NCI-H1417 (cell line): ENCODE measurements around the gene MROH7.
"Not testable (repeated sequence)": the region's sequence is repeated elsewhere in the genome, so short reads cannot be mapped to it uniquely, and the experiment has no call there.

ENCODE experiments used
- DNase-seq, 3 experiments: peaks; one replicate each; lab custom pipeline; 2025; lab: John Stamatoyannopoulos, UW

Gene MROH7

DNA sequence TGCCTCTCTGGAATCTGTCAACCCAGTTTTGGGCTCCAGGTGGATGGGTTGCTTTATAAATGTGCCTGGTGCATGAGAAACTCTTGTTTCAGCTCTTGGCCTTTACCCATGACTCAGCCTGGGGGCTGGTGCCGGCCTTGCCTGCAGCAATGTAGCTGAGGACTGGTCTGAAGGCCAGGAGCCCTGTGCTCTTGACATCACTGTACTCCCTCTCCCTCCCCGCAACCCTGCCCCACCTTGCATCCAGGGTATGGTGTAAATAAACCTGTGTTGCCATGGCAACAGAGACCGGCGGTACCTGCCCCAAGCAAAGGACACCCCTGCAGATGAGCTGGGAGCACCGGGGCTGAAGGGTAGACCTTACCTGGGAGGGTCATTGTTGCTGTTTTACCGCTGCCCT is 31.5 kb upstream of the MROH7 start:
- DNase-seq: peak in 1 of 3 experiments; percentile 8

DNA sequence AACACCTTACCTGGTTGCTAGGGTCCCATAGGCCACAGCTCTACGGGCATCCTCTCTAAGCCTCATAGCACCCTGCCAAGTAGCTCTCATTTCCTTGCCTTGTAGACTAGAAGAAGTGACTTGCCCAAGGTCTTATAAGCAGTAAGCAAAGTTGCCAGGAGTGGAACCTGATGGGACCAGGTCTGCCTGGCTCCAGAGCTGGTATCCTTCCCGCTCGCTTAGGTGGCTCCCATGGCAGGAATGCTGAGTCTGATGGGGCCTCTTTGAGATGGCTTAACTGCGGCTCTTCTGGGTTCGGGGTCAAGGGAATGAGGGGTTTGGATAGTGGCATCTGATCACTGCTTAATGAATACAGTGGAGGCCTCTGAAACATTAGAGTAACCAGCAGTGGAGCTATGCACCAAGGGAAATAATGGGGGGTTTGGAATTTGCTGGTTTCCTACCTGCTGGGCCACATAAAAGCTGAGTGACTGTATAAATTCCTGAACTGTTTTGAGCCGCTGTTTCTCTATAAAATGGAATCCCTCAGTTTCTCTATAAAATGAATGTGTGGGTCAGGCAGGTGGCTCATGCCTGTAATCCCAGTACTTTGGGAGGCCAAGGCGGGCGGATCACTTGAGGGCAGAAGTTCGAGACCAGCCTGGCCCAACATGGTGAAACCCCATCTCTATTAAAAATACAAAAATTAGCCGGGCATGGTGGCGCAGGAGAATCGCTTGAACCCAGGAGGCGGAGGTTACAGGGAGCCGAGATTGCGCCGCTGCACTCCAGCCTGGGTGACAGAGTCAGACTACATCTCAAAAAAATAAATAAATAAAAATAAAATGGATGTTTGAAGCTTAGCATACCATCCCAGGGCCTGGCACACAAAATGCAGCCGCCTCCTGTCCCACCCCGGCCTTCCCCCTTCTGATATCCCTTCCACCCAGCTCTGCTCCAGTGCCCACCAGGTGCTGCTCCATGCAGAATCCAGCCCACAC is 30.7 kb upstream of the MROH7 start:
- DNase-seq: no peak

DNA sequence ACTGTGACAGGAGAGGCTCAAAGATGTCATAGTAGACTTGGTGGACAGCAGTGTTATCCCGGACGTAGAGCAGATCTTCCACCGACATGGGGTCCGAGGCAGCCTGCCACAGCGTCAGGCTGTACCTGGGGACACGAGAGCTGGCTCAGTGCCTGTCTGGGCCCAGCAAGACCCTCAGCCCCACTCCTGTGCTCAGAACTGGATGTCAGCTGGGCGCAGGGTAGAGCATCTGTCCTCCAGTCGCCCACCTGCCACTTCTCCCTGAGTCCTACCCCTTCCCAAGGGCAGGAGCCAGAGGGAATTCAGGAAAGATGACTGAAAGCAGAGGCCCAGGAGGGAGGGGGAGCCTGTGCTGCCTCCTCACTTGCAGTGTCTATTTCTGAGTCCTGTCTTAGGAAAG is 30.0 kb upstream of the MROH7 start:
- DNase-seq: no peak

DNA sequence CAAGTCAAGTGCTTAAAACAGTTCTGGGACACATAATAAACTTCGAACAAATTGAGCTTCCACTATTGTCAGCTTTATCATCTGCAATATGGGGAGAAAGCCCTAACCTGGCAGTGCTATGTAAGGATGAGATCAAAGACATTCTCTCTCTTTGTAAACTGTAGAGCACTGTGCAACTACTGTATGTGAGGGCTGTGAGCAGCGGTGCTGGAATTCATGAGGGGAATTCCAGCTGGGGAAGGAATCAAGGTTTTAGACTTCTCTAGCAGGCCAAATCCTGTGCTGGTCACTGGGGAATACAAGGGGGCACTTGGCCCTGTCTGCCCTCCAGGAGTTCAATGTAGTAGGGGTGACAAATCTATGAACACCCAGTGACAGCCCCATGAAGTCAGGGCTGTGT is 27.6 kb upstream of the MROH7 start:
- DNase-seq: no peak

DNA sequence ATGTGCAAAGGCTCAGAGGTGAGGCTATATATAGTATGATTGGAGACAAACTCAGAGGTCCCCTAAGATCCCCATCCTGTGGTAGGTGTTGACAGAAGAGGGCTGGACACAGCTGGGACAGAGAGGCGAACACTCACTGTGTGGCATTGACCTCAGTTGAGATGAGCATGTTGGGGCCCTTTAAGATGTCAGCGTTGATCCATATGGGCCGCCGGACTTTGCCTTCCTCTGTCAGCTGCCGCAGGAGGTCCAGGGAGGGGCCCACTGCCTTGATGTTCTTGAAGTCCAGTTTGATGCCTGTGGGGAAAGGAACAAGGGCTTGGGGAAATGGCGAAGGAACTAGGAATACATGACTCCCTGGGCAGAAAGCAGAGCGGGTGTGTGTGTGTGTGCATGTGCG is 27.0 kb upstream of the MROH7 start:
- no peak for DNase-seq

DNA sequence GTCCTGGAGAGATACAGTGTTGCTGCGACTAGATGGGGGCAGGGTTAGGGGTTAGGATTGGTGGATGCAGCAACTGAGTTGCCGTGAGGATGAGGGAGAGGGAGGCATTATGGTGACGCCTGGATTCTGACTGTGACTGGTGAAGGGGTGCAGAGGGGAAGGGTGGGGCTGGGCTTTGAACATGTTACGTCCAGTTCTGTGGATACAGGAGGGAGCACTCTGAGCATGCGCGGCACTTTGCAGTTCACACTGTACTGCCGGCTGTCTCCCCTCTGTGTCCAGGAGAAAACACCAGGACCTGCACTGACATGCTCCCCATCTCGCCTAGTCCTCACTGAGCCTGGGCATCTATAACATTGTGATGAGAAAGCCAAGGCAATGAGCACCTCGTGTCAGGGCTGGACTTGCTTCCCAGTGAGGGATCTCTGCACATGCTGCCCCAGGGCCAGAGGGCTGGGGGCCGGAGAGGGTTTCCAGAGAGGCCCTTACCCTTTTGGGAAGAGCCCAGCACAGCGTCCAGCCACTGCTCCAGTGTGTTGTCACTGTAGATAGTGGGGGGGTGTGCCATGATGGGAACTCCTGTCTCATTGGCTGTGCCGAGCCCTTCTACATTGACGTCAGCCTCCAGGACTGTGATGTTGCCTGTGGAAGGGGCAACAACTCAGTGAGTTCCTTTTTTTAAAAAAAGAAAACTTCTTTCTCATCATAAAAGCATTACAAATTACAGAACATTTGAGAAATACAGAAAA is 25.9 kb upstream of the MROH7 start:
- DNase-seq: no peak

DNA sequence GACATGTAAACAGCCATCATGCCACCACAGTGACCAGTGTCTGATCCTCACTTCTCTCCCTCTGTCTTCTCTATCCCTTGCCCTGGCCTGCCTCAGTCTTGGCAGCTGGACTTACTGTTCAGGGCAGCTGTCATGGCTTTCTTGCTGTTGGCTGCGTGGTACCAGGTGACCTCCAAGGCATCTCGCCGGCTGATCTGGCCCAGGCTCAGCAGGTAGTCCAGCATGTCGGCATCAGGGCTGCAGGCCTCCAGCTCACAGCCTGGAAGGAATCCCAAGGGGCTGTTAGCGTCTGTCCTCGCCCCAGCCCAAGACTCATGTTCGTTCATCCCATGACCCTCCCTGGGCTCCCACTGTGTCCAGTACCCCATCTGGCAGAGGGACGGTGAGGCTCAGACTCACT is 21.8 kb upstream of the MROH7 start:
- no peak for DNase-seq

DNA sequence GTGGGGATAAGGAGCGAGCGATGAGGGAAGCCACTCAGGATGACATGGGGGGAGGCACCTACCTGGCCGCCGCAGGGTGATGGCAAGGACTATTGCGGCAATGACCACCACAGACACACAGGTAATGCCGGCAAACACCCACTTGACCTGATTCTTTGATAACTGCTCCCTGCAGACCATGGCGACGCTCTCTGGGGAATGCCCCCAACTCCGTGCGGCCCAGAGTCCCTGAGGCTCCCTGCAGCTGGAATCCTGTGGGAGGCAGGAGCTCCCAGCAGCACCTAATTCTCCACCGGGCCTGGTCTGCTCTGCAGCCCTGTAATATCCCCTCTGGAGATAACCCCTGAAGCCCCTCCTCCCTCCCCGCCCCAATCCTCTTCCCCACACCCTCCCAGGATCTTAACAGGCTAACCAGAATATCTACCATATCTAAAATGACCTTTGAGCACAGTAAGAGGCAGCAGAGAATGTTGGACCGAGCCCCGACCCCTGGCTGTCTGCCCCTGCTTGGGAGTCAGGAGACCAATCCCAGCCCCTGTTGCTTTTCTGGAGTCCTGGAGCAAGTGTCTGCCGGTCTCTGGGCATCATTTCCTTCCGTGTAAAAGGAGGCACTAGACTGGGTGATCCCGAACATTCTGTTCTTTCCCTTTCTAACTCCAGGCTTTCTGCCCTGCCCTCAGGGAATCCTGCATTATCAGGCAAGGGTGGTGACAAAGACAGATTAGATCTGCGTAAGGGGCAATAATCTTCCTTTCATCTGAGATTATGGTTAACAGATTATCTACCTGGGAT is 18.2 kb upstream of the MROH7 start, which contains the start of gene FAM151A:
TSS of gene FAM151A (minus strand) at position 310 of the 792 bp plus-strand sequence. CDS start at position 180, 130 bp downstream.
- DNase-seq: no peak

DNA sequence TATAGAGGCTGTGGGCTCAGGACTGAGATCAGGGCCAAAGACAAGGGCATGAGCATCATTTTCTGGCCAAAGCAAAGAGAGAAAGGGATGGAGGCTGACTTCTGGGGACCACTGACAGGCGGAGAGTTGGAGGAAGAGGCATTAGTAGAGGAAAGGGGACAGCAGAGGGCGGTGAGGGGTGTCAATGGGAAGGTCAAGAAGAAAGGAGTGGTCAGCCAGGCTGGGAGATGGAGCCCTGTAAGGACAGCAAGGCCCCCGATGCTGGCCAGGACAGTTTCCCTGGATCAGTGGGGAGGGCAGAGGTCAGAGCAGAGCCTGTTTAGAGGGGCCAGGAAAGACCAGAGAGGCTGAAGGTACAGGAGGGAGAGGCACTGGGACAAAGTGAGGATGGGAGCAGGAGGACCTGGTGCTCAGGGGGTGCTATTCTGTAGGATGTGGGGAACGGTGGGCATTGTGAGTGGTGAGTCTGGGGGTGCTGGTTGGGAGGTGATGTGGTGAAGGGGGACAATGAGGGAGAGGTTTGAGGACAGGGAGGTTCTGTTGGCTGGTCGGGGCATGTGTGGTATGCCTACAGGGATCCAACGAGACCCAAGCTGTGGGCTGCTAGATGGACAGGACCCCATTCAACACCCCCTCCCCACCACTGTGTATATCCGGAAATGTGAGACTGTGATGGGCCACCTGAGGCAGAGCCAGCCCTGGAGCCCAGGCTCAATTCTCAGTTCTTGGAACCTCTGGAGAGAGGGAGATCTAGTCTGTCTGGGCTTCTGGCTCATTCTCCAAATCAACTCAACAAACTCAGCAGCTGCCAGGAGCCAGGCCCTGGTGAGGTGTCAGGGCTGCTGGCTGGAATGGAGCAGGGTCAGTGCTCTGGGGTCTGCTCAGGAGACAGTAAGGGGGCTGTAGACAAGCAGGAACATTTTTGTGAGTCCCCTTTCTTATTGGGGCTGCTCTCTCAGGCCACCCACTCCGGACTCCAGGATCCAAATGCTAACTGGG is 16.8 kb upstream of the MROH7 start:
- no peak for DNase-seq

DNA sequence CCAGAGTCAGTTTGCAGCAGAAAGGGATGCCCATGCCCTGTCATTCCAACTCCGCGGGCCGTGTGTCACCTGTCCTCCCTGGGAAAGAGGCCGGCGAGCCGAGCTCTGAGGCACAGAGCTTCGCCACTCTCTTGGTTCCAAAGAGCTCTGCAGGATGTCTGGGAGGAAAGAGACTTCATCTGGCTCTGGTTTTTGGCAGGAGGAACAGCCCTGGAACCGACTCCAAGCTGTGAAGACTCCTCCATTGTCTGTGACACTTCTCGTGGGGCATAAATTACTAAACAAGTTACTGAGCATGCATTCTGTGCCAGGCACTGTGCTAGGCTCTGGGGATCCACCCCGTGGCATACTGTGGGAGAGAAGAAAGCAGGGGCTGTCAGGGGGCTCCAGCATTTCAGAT is 14.4 kb upstream of the MROH7 start:
- no peak for DNase-seq

DNA sequence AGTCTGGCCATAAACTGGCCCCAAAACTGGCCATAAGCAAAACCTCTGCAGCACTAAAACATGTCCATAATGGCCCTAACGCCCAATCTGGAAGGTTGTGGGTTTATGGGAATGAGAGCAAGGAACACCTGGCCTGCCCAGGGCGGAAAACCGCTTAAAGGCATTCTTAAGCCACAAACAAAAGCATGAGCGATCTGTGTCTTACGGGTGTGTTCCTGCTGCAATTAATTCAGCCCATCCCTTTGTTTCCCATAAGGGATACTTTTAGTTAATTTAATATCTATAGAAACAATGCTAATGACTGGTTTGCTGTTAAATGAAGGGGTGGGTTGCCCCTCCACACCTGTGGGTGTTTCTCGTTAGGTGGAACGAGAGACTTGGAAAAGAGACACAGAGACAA is 5.8 kb upstream of the MROH7 start:
- not testable (repeated sequence) for DNase-seq

DNA sequence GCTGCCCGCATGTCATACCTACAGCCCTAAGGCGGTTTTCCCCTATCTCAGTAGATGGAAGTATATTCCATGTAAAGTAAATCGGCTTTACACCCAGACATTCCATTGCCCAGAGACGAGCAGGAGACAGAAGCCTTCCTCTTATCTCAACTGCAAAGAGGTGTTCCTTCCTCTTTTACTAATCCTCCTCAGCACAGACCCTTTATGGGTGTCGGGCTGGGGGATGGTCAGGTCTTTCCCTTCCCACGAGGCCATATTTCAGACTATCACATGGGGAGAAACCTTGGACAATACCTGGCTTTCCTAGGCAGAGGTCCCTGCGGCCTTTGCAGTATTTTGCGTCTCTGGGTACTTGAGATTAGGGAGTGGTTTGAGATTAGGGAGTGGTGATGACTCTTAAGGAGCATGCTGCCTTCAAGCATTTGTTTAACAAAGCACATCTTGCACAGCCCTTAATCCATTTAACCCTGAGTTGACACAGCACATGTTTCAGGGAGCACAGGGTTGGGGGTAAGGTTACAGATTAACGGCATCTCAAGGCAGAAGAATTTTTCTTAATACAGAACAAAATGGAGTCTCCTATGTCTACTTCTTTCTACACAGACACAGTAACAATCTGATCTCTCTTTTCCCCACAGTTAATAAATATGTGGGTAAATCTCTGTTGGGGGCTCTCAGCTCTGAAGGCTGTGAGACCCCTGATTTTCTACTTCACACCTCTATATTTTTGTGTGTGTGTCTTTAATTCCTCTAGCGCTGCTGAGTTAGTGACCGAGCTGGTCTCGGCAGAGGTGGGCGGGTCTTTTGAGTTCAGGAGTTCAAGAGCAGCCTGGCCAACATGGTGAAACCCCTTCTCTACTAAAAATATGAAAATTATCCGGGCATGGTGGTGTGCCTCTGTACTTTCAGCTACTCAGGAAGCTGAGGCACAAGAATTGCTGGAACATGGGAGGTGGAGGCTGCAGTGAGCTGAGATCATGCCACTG is 4.8 kb upstream of the MROH7 start:
- DNase-seq: not testable (repeated sequence)

DNA sequence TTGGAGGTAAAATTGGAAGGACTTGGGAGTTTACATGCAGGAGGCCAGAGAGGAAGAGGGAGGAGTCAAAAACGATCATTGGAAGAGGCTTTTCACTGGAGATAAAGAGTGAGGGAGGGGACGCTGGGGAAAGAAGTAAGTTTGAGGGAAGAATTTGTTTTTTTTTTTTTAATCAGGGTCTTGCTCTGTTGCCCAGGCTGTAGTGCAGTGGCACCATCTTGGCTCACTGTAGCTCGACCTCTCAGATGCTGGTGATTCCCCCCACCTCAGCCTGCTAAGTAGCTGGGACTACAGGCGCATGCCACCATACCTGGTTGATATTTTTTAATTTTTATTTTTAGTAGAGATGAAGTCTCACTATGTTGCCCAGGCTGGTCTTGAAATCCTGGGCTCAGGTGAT is 1.2 kb upstream of the MROH7 start:
- DNase-seq: no peak

DNA sequence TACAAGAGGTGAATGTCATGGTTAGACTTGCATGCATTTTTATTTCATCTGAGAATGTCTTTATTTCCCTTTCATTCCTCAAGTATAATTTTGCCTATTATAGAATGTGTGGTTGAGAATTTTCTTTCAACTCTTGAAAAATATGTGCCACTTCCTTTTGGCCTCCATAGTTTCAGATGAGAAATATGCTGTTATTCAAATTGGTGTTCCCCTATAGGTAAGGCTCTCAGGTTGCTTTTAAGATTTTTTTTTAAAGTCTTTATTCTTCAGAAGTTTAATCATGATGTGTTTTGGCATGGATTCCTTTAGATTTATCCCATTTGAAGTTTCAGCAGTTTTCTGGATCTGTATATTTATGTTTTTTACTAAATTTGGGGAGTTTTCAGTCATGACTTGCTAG is 2.1 kb downstream of the MROH7 start:
- DNase-seq: no peak

DNA sequence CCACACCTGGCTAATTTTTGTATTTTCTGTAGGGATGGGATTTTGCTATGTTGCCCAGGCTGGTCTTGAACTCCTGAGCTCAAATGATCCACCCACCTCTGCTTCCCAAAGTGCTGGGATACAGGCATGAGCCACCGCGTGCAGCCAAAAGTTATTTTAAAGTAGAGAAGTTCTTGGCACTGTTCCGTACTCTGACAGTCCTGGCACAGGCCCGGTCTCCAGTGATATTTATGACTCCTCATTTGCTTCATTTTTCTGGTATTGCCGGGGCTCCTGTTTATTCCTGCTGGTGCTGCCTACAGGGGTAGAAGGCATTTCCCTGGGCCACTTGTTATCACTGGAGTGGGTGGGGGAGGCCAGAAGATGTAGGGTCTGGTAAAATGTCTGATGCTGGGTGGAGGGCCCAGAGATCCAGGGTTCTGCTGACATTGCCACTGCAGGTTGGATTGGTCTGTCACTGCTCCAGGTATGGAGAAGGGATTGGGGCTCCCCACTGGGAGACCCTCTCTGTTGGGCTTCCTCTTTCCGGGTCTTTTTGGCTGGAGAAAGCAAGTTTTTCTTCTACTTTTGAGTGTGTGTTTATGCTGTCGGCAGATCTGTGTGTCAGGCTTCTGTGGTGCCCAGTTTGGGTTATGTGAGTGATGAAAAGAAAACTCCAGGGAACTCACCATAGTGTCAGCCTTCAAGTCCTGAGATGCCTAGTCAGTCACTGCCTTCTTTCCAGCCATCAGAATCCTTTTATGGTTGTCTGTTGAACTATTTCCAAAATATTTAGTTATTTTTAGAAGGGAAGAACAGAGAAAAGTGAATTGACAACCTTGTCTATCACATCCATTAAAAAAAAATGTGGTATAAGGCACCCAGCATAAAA is 4.5 kb downstream of the MROH7 start:
- no peak for DNase-seq

DNA sequence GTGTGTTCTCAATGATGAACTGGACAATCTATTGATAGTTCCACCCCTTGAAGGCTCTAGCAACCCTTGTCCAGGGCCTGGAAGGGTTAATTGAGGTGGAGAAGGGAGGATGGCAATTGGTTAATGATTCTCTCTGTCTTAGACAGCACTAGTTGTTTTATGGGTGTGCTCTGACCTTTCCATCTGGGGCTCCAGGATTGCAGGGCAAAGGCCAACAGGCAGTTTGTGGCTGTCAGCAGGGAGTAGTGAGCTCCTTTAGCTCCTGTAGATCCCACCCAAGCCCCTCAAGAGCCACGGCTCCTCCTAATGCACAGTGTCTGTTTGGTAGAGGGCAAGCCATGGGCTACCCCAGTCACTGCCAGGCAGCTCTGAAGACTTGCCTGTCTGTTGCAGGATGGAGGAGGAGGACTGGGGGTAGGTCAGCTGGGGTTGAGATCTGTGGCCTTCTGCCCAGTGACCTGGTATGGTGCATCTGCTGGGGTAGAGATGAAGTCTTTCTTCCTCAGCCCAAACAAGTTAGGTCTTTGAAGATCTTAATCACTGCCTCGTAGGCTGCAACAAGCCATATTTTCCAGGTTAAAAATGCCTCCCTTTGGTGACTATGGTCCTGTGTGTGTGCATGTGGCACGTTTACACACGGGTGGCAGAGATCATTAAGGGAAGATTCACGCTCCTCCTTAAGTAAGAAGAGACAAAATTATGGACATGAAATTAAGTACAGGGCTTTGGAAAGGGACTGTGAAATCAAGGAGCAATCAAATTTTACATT is 7.7 kb downstream of the MROH7 start:
- DNase-seq: no peak

DNA sequence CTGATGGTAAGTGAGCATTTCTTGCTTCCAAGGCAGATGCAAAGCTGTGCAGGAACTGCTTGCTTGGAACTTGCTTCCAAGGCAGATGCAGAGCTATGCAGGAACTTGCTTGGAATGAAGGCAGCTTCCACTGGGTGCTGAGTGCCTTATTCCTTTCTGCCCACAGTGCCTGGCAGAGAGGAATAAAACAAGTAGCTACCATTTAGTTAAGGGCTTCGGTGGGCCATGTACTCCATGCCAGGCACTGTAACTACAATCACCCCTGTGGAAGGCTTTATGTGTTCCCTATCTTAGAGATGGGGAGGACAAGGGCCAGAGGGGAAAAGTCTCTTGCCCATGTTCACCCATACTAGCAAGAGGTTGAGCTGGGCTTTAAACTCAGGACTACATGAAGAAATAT is 8.3 kb downstream of the MROH7 start:
- DNase-seq: no peak

DNA sequence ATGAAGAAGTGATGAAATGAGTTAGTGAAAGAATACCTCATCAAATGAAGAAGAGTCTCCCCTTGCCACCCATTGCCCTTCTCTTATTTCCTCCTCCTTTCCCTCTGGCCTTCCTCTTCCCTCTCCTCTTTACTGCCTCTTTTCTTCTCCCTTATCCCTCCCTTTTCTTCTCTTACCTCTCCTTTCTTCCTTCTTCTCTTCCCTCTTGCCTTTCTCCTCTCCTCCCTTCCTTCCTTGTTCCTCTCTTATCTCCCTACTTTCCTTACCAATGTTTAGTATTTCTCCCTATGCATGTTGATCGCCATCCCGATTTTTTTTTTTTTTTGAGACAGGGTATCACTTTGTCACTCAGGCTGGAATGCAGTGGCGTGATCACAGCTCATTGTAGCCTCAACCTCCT is 8.8 kb downstream of the MROH7 start:
- no peak for DNase-seq
